G401 (cell line): ENCODE data around the gene TMEM89. TPM values are rescaled to one million over a fixed set of nuclear protein-coding genes. Genes with fewer than 3 reads are reported as not detected.

ENCODE experiments used
- DNase-seq: peaks from one replicate; pipeline ENCODE4 v3.0.0-alpha.2; 2015; ENCODE audit warnings: low spot score
- in situ Hi-C: cut with HindIII; loops from 2 replicates; pipeline ENCODE4 v1.10.0; 2016; ENCODE audit warnings: low sequenced_read_pairs, mixed read lengths
- total RNA-seq: library from RNA; depleted of rRNA; stranded (reverse); fragments of >200 nt; shearing (Covaris generic); gene quantifications from 2 replicates; pipeline ENCODE4 v1.2.3, GENCODE V29; 2014

Gene TMEM89
- total RNA-seq, 1 experiment from 2014 or later, result not detected

DNA sequence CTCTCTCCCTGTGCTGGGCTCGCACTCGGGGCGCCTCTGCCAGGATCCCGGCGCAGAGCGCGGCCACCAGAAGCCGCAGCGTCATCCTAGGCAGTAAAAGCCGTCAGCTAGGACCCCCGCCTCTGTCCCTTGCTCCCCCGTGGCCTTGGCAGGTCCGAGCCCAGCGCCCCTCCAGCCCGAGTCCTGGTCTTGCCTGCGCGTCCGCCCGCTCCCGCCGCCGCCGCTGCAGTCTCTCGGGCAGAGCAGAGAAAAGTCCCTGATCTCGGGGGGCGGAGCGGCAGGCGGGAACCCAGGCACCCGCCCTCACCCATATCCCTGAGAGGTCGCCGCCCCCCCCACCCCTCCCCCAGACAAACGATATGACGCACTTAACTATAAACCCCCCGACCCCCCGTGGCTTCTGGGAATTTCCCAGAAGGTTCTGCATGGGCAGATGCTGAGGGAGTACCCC lies 26.5 kb downstream of the TMEM89 start, which contains the start of gene COL7A1:
TSS of gene COL7A1 (minus strand) at position 255 of the 451 bp plus-strand sequence. CDS start at position 85, 170 bp downstream.
- no peak for DNase-seq
- in situ Hi-C loops, result no loop called here

DNA sequence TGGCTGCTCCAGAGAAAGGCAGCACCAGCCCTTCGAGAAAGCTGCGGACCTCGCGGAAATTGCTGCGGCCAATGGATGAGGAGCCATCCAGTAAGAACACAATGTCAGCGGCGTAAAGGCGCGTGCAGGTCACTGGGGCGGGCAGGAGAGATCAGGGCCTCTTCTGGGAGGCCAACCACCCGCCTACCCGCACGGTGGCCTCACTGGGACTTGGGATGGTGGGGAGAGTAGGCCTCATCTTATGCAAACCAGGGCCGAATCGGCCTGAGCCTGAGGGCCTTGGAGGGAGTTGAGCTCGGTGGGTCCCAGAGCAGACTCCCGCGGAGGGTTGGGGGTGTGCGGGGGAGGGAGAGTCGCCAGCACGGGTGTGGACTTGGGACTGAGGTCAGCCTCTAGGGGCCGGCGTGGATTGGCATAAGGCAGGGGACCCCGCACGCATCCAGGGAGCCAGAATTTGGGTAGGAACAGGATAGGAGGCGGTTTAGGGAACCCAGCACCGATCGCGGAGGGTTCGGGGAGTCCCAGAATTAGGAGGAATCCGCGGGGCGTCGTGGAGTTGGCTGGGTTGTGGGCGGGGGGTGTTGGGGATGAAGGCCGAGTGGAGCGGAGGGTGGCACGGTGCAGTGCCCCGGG lies 27.0 kb downstream of the TMEM89 start:
- in situ Hi-C loops, result no loop called here
- no peak for DNase-seq

DNA sequence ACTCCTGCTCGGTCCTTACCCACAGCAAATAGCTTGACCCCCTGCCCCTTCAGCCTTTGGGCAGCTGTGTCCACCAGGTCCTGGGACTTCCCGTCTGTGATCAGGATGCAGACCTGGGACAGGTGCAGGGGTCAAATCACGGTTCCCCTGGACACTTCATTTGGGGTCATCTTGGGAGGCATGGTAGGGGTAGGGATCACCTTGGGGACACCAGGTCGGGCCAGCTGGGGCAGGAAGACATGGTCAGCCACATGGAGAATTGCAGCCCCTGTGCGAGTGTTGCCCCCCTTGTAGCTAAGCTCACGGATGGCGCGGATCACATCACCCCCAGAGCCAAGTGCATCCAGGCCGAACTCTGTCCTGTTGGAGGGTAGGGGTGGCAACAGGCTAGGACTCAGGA lies 28.2 kb downstream of the TMEM89 start:
- in situ Hi-C loops, result no loop called here
- DNase-seq, result no peak

DNA sequence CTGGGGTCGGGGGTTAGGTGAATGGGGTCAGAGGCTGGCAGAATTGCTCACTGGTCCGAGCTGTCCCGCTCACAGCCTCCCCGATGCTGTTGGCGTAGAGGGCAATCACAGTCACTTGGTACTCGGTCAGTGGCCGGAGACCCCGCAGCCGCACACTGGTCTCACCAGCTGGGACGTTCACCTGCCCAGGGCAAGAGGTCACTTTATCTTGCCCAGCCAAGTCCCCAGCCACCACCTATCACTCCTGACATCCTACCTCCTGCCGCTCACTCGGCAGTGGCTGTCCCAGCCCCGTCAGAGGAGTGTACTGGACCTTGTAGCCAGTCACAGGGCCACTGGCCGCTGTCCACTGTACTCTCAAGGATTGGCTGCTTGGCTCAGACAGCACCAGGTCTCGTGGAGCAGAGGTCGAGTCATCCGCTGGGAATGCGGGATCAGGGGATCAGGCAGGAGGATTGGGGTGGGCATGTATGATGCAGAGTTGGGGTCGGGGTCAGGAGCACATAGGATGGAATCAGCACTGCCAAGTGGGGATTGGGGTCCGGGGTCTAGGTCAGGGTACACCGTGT lies 29.0 kb downstream of the TMEM89 start:
- in situ Hi-C loops, result no loop called here
- DNase-seq, result no peak

DNA sequence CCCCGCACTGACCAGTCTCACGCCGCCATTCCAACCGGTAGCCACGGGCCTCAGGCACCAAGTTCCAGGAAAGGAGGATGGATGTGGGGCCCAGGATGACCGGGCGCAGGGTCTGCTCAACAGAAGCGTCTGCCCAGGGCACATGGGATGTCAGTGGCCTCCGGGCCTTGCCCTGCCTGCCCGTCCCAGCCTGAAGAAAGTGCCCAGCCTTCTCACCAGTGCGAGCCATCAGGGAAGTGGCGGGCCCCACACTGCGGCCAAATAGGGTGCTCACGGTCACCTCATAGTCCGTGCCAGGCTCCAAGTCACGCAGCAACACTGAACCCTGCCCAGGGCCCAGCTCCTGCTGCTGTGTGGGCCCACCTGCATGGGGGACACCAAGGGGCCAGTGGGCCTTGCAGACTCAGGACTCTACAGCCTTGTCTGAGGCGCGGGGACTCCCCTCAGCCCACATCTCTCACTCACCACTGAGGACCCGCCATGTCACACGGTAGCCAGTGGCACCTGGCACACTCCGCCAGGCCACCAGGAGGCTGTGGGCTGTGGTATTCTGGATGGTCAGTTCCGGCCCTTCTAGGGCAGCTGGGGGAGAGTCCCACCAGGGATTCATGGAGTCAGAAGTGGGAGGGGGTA lies 29.6 kb downstream of the TMEM89 start:
- no peak for DNase-seq
- in situ Hi-C loops, result no loop called here

DNA sequence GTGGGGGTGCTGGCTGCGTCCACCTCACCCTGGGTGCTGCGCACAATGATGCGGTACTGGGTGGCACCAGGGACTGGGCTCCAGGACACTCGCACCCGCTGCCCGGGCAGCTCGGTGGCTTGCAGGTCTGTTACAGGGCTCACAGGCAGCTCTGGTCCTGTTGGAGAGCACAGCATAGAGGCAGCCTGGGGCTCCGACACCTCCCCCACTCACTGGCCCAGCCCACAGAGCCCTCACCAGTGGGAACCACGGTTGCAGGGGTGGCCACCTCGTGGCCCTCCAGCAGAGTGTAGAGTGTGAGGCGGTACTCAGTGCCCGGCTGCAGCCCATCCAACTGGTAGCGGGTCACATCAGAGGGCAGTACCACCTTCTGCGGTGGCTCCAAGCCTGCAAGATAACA lies 30.1 kb downstream of the TMEM89 start:
- in situ Hi-C loops, result no loop called here
- no peak for DNase-seq

DNA sequence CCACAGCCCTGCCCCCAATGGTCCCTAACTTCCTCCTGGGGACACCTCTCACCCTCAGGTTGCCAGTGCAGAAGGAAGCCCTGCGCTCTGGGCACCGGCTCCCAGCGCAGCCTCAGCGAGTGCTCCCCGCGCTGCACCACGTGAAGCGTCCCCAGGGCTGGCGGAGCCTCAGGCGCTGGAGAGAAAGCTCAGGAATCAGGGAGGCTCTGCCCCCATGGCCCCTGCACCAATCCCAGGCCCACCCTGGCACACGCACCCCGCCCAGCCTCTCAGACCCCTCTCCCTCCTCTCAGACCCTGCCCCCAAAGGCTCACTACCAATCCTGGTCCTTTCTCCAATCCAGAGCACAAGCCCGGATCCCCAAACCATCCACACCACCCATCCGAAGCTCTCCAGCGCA lies 33.3 kb downstream of the TMEM89 start:
- DNase-seq, result no peak
- in situ Hi-C loops, result no loop called here

DNA sequence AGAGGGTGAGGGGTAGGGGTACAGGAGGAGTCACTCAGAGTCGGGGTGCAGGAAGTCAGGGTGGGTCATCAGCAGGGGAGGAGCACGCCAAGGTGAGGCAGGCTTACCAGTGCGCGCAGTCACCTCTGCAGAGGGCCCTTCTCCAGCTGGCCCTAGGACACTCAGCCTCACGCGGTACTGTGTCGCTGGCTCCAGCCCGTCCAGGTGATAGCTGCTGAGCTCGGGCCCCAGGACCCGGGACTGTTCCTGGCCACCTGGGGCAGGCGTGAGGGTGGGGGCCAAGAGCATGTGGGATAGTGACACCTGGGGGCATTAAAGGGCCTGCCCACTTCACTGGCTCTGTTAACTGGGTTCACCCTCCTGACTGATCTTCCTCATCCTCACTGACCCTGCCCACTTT lies 33.9 kb downstream of the TMEM89 start:
- in situ Hi-C loops, result no loop called here

DNA sequence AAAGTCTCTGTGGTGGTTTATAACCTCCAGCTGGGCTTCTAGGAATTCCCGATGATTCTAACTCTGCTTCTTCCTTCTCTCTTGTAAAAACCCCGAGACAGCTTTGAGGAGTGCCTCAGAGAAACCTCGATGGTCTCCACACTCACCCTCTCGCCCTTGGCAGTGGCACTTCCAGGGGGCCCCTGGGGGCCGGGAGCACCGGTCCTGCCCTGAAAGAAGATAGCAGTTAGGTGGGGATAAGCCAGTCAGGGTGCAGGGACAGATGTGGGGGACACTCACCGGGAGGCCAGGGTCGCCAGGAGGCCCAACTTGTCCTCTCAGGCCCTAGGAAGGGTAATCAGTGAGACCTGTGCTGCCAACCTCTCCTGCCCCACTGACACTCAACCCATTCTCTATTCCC lies 36.2 kb downstream of the TMEM89 start:
- in situ Hi-C loops, result no loop called here
- no peak for DNase-seq

More for the DNA sequence above, 33.9 kb downstream of the TMEM89 start:
- no peak for DNase-seq

DNA sequence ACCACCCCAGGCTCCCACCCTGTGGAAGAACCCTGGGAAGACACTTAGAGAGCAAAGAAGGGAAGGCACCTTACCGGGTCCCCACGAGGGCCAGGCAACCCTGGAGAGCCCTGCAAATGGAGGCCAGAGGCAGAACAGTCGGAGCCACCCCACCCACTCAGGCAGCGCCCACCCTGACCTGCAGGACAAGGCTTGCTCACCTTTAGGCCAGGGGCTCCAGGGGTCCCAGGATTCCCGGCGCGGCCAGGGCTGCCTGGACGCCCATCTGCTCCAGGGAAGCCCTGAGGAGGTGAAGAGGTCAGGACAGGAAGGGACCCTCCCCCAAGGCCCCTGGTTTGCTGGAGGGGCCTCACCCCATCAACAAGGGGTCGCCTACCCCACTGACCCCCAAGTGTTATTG lies 36.7 kb downstream of the TMEM89 start:
- in situ Hi-C loops, result no loop called here

DNA sequence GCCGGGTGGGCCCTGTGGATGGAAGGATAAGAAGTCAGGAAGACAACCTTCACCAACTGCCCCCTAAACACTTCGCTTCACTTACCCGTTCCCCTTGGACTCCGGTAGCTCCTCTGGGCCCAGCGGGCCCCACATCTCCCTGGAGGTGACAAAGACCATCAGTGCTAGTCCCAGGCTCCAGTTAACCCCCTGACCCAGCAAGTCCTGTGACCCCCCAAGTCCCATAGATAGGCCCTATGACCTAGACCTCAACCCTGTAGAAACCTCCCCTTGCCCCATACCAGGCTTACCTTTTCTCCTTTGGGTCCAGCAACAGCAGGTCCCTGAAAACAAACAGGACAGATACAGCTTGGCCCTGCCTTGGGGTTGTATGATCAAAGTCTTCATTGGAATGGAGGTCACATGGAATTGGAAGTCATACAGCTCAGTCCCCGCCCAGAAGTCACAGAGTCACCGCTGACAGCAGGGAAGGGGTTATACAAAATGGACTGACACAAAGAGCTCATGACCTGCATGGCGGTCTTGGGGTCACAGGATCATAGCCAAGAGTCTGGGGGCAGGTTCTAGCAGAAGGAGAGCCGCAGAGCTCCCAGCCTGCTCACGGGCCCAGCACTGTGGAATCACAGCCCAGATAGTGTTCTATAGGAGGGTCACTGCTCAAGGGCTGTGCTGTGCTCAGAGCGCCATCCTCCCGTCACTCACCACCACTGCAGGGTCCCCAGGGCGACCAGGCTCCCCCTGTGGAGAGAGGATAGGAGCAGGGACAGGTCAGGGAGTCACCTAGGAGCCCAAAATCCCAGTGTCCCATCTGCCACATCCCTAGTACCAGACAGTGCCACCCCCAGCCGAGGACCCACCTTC lies 39.7 kb downstream of the TMEM89 start:
- DNase-seq, result no peak
- in situ Hi-C loops, result no loop called here

More for the DNA sequence above, 36.7 kb downstream of the TMEM89 start:
- no peak for DNase-seq

DNA sequence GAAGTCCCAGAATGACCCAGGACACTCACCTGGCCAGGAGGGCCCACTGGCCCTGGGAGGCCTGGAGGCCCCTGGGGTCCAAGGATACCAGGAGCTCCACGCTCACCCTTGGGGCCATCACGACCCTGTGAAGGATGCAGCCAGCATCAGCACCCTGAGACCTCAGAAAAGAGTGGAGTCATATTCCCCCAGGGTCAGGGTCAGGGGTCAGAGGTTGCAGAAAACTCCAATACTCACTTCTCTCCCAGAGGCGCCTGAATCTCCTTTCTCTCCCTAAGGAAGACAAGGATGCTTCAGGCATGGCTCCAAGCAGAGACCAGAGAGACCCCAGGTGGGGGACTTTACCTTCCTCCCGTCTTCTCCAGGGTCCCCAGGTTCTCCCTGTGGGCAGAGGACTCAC lies 44.9 kb downstream of the TMEM89 start:
- no peak for DNase-seq
- in situ Hi-C loops, result no loop called here

DNA sequence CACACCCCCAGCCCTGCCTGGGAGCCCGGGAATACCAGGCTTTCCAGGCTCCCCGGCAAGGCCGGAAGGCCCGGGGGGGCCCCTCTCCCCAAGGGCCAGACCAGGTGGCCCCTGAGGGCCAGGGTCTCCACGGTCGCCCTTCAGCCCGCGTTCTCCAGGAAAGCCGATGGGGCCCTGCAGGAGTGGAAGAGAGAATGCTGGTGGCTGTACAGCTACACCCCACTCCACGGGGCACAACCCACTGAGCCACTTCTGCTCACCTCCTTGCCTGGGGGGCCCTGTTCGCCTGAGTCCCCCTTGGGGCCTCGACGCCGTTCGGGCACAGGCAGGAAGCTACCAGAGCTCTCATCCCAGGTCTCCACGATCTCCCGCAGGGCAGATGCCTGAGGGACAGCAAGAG lies 46.2 kb downstream of the TMEM89 start:
- DNase-seq, result no peak
- in situ Hi-C loops, result no loop called here

DNA sequence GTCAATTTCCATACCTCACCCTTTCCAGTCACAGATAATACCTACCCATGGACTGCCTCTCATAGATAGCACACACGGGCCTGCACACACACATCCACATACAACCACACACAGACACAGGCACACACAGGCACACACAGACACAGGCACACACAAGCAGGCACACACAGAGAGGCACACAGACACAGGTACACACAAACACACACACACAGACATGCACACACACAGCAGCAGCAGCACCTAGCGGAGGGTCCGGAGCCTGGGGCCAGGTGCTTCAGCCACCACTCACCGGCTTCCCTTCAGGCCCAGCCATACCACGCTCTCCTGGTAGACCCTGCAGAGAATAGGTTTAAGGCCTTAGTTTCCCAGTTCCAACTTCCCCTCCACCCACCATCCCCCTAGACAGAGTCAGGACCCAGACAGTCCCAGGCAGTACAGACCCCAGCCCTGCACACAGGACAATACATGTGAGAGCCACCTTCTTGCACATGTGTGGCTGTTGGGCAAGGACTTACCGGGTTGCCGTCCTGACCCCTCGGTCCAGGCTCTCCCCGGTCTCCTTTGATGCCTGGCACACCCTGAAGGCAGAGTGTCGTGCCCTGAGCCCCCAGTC lies 47.5 kb downstream of the TMEM89 start:
- in situ Hi-C loops, result no loop called here

DNA sequence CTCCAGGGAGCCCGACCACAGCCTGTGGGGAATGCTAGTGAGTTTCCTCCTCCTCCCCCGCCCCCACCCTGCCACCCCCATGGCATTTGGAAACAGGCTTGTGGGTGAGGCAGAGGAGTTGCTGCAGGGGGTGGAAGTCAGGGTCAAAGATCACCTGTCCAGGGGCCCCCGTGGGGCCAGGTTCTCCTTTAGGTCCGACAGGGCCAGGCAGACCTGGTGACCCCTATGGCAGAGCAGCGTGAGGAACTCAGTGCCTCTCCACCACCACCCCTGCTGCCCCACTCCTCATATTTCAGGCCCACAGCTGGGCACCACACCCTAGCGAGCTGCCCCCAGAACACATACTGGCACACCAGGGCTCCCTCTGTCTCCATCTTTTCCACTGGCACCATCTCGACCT lies 49.1 kb downstream of the TMEM89 start:
- no peak for DNase-seq
- in situ Hi-C loops, result no loop called here

More for the DNA sequence above, 47.5 kb downstream of the TMEM89 start:
- DNase-seq, result no peak

DNA sequence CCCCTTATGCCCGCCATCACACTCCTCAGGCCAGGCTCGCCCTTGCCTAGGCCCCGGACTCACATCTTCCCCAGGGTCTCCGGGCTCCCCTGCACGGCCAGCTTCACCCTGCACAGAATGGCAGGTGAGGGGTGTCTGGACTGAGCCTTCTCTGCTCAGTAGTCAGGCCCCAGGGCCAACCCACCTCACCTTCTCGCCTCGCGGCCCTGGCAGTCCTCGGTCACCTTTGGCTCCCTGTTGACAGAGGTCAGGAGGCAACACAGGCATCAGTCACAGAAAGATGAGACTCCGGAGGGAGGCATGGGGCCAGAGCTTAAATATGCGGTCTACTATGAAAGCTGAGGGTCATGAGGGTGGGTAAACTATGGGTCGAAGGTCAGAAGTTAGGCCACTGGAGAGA lies 49.6 kb downstream of the TMEM89 start:
- no peak for DNase-seq
- in situ Hi-C loops, result no loop called here
